A549 (cell line): ENCODE data around the gene TARP.

Experiments
- BHLHE40 ChIP-seq: IDR thresholded peaks from 2 replicates; pipeline ENCODE4 v1.6.1; 2012; ENCODE audit warnings: low read depth, low read length, inconsistent platforms
- CHD2 ChIP-seq: fragments of 150-350 bp; IDR thresholded peaks from 2 replicates; pipeline ENCODE4 v1.6.1; 2014; ENCODE audit warnings: low read length; ENCODE audit not compliant: partially characterized antibody
- CTCF ChIP-seq: fragments of >200 bp; sonication (Bioruptor Twin); formaldehyde crosslinking; IDR thresholded peaks from 3 replicates; pipeline ENCODE4 v1.5.1; 2016
- HMGXB4 ChIP-seq: fragments of 250-450 bp; sonication (Bioruptor Pico); IDR thresholded peaks from 2 replicates; pipeline ENCODE4 v1.5.0; 2021; ENCODE audit warnings: mild to moderate bottlenecking, moderate library complexity, borderline replicate concordance
- MAFK ChIP-seq: fragments of 450-650 bp; IDR thresholded peaks from 2 replicates; pipeline ENCODE4 v1.6.1; 2014; ENCODE audit not compliant: partially characterized antibody
- MYC ChIP-seq: IDR thresholded peaks from 2 replicates; pipeline ENCODE4 v1.6.1; 2012; ENCODE audit warnings: mild to moderate bottlenecking, inconsistent platforms, low read length, improper control_type of control experiment, borderline replicate concordance
- NR3C1 ChIP-seq: fragments of >200 bp; sonication (Bioruptor Twin); formaldehyde crosslinking; IDR thresholded peaks from 3 replicates; pipeline ENCODE4 v1.6.1; 2017
- POLR2A ChIP-seq: IDR thresholded peaks from 2 replicates; pipeline ENCODE4 v1.6.1; 2012; ENCODE audit warnings: mild to moderate bottlenecking, low read length
- RAD21 ChIP-seq, 2 experiments: fragments of >200 bp in 1 of 2; sonication (Bioruptor Twin) in 1 of 2; formaldehyde crosslinking in 1 of 2; IDR thresholded peaks in 1 of 2; conservative IDR thresholded peaks in 1 of 2; 2 replicates in 1 of 2; 3 replicates in 1 of 2; pipeline ENCODE4 v1.6.1; 2012 to 2018; ENCODE audit warnings: inconsistent platforms in 1 of 2
- RCOR1 ChIP-seq: fragments of 150-350 bp; IDR thresholded peaks from 2 replicates; pipeline ENCODE4 v1.6.1; 2014; ENCODE audit warnings: antibody characterized with exemption, low read length, low read depth
- REST ChIP-seq: fragments of 200-600 bp; sonication (generic); IDR thresholded peaks from 2 replicates; pipeline ENCODE4 v1.6.1; 2016; ENCODE audit warnings: antibody characterized with exemption, mild to moderate bottlenecking, moderate library complexity
- ZC3H11A ChIP-seq: fragments of 450-650 bp; IDR thresholded peaks from 2 replicates; pipeline ENCODE4 v1.6.1; 2014; ENCODE audit warnings: antibody characterized with exemption, mild to moderate bottlenecking
- ZFP36 ChIP-seq: fragments of 450-650 bp; IDR thresholded peaks from 2 replicates; pipeline ENCODE4 v1.6.1; 2014; ENCODE audit warnings: borderline replicate concordance; ENCODE audit not compliant: partially characterized antibody

GRCh38 chr7:38308140-38308539 is 34.7 kb upstream of the TARP start:
- TF ChIP-seq POLR2A (no peak), CTCF (no peak), REST (no peak), BHLHE40 (no peak), MAFK (no peak), MYC (no peak), ZC3H11A (no peak), NR3C1 (no peak), RAD21 (conservative IDR thresholded peaks at IDR 0.05 in 1 of 2, IDR thresholded peaks at IDR 0.05 in 1 of 2) (no peak), ZFP36 (no peak), RCOR1 (no peak), HMGXB4 (CRISPR knock-in tag) (no peak), CHD2 (no peak)
